Smooth muscle cell (in vitro differentiated cells): ENCODE results near the gene LAMC1. TPM values are rescaled to one million over a fixed set of nuclear protein-coding genes. Genes with fewer than 3 reads are reported as not detected.

Experiments
- DNase-seq: peaks from one replicate; lab custom pipeline; 2025; ENCODE audit not compliant: unreplicated experiment; lab: John Stamatoyannopoulos, UW
- H2AFZ ChIP-seq: fragments of 200-600 bp; sonication (generic); 2 replicates; pipeline ENCODE4 v1.6.0; 2016; ENCODE audit warnings: antibody characterized with exemption, low read depth, mild to moderate bottlenecking
- H3F3A ChIP-seq: fragments of 200-600 bp; sonication (generic); 2 replicates; pipeline ENCODE4 v1.6.0; 2017; ENCODE audit warnings: antibody characterized with exemption, low read depth
- H3K27ac ChIP-seq: fragments of 200-600 bp; sonication (generic); 2 replicates; pipeline ENCODE4 v1.5.1; 2016; ENCODE audit warnings: low read depth, mild to moderate bottlenecking
- H3K27me3 ChIP-seq: fragments of 200-600 bp; sonication (generic); 2 replicates; pipeline ENCODE4 v1.6.1; 2016; ENCODE audit warnings: low read depth, mild to moderate bottlenecking
- H3K36me3 ChIP-seq: fragments of 200-600 bp; sonication (generic); 2 replicates; pipeline ENCODE4 v1.5.1; 2016; ENCODE audit warnings: low read depth
- H3K4me1 ChIP-seq: fragments of 200-600 bp; sonication (generic); 2 replicates; pipeline ENCODE4 v1.5.1; 2016; ENCODE audit warnings: low read depth
- H3K4me2 ChIP-seq: fragments of 200-600 bp; sonication (generic); 2 replicates; pipeline ENCODE4 v1.6.0; 2016; ENCODE audit warnings: mild to moderate bottlenecking
- H3K4me3 ChIP-seq: fragments of 200-600 bp; sonication (generic); 2 replicates; pipeline ENCODE4 v1.5.1; 2016; ENCODE audit warnings: mild to moderate bottlenecking
- H3K79me2 ChIP-seq: fragments of 200-600 bp; sonication (generic); 2 replicates; pipeline ENCODE4 v1.6.0; 2016; ENCODE audit warnings: low read depth, mild to moderate bottlenecking
- H3K9ac ChIP-seq: fragments of 200-600 bp; sonication (generic); 2 replicates; pipeline ENCODE4 v1.6.0; 2016; ENCODE audit warnings: low read depth
- H3K9me3 ChIP-seq: fragments of 200-600 bp; sonication (generic); replicated peaks from 2 replicates; pipeline ENCODE4 v1.5.1; 2016; ENCODE audit warnings: low read depth
- H4K20me1 ChIP-seq: fragments of 200-600 bp; sonication (generic); 2 replicates; pipeline ENCODE4 v1.6.0; 2016; ENCODE audit warnings: low read depth
- WGBS: methylation state at CpG from one replicate; pipeline ENCODE4 v1.1.7; 2016; ENCODE audit warnings: low lambda C conversion rate; 5-methylcytosine and 5-hydroxymethylcytosine counted together
- polyA plus RNA-seq: library from polyadenylated mRNA; unstranded; fragments of >200 nt; fragmentation: Nextera tagmentation; extraction: Ambion mirVana; gene quantifications from 2 replicates; pipeline ENCODE4 v1.2.1, GENCODE V29; 2016
- total RNA-seq: library from RNA; depleted of rRNA; stranded (reverse); fragments of >200 nt; gene quantifications from 2 replicates; pipeline ENCODE4 v1.2.3, GENCODE V29; 2014
- TF ChIP-seq, protein P1 (sequence below): fragments of 200-600 bp; sonication (generic); IDR thresholded peaks from 2 replicates; pipeline ENCODE4 v1.5.1; 2017; ENCODE audit warnings: borderline replicate concordance, mild to moderate bottlenecking, antibody characterized with exemption; ENCODE audit not compliant: insufficient read depth, poor library complexity, severe bottlenecking

The LAMC1 gene
- total and polyA plus RNA-seq, 2 experiments from 2014 or later: 64.9 to 137 TPM

DNA sequence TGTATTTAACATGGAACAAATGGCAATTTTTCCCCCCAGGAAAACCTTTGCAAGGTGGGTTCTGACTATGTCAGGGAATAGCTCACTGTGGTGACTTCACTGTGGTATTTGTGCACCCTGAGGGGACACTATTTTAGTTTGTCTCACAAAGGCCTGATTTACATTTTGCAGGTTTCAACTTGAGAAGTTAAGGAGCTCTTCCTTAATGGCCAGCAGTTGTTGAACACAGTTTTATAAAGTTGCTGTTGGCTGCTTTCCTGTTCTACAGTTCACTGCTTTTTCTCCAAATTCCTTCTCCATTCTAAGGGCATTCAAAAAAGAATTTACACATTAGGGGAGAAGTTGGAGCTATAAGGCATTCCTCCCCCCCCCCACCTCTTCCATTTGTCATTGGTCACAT lies 4.6 kb downstream of the LAMC1 start:
- peaks cover 65% of the 10 kb centered on the region for H4K20me1 ChIP-seq

DNA sequence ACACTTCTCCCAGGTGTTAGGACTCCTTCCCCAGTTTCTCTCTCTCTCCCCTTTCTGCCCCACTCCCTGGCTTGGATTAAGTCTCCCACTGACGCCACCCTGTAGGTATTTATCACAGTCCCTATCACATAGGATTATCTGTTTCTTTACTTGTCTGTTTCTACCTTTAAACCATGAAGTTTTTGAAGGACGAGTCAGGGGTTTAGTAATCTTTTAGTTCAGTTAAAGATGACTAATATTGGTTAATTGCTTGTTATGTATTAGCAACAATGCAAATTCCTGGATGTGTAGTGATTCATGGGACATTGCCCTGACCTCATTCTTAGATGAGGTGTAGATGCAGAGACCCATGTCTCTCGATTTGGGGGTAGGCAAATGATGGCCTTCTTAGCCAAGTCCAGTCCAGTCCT lies 6.4 kb downstream of the LAMC1 start:
- TF ChIP-seq, protein P1, sequence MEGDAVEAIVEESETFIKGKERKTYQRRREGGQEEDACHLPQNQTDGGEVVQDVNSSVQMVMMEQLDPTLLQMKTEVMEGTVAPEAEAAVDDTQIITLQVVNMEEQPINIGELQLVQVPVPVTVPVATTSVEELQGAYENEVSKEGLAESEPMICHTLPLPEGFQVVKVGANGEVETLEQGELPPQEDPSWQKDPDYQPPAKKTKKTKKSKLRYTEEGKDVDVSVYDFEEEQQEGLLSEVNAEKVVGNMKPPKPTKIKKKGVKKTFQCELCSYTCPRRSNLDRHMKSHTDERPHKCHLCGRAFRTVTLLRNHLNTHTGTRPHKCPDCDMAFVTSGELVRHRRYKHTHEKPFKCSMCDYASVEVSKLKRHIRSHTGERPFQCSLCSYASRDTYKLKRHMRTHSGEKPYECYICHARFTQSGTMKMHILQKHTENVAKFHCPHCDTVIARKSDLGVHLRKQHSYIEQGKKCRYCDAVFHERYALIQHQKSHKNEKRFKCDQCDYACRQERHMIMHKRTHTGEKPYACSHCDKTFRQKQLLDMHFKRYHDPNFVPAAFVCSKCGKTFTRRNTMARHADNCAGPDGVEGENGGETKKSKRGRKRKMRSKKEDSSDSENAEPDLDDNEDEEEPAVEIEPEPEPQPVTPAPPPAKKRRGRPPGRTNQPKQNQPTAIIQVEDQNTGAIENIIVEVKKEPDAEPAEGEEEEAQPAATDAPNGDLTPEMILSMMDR: no peak
- Histone ChIP-seq H3F3A (peaks cover 6% of the 10 kb centered on the region), H3K4me2 (peak overlapping the region; percentile 62), H3K36me3 (no peaks in the 10 kb centered on the region), H3K27ac (peak overlapping the region; percentile 90), H2AFZ (no peak overlapping the region), H3K27me3 (no peaks in the 10 kb centered on the region), H3K4me1 (peaks cover 65% of the 10 kb centered on the region), H3K9ac (peak overlapping the region; percentile 51), H3K4me3 (no peak overlapping the region), H3K9me3 (no peaks in the 10 kb centered on the region), H4K20me1 (peaks cover 72% of the 10 kb centered on the region), H3K79me2 (peaks cover 97% of the 10 kb centered on the region)
- WGBS: 21% methylated on average over 3 of the region's 3 CpGs
- no peak for DNase-seq

More for the DNA sequence above, 4.6 kb downstream of the LAMC1 start:
- DNase-seq: no peak
- peaks cover 6% of the 10 kb centered on the region for H3F3A ChIP-seq
- H3K4me3 ChIP-seq: no peak overlapping the region
- no peak overlapping the region for H2AFZ ChIP-seq
- peaks cover 88% of the 10 kb centered on the region for H3K79me2 ChIP-seq
- H3K27ac ChIP-seq: peak overlapping the region; percentile 90
- H3K36me3 ChIP-seq: no peaks in the 10 kb centered on the region
- peaks cover 62% of the 10 kb centered on the region for H3K4me1 ChIP-seq
- peak overlapping the region; percentile 47 for H3K4me2 ChIP-seq
- no peaks in the 10 kb centered on the region for H3K27me3 ChIP-seq
- no peaks in the 10 kb centered on the region for H3K9me3 ChIP-seq
- TF ChIP-seq, protein P1: no peak
- no peak overlapping the region for H3K9ac ChIP-seq

DNA sequence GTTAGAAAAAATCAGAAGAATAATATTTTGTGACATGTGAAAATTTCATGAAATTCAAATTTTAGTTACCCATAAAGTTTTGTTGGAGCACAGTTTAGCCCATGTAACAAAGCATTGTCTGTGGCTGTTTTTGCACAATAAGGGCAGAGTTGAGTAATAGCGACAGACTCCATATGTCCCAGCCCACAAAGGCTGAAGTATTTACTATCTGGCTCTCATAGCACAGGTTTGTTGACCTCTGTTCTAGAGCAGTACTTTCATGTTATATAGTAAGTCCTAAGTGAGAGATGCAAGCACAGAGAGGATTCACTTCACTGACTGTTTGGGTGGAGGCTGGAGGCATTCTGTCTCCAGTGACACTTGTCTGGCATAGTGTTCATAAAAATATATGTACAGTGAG lies 6.8 kb downstream of the LAMC1 start:
- Histone ChIP-seq H3K27me3 (no peaks in the 10 kb centered on the region), H3K4me2 (peak overlapping the region; percentile 62), H3K9me3 (no peaks in the 10 kb centered on the region), H3F3A (peaks cover 6% of the 10 kb centered on the region), H3K4me1 (peaks cover 63% of the 10 kb centered on the region), H3K27ac (peak overlapping the region; percentile 90), H3K4me3 (no peak overlapping the region), H2AFZ (no peak overlapping the region), H3K36me3 (no peaks in the 10 kb centered on the region), H4K20me1 (peaks cover 70% of the 10 kb centered on the region), H3K9ac (peak overlapping the region; percentile 48), H3K79me2 (peaks cover 96% of the 10 kb centered on the region)
- TF ChIP-seq, protein P1: no peak
- 39% methylated on average over 1 of the region's 1 CpG for WGBS
- no peak for DNase-seq
